H9 (cell line): Measurements from ENCODE around the gene FYCO1. TPM values are rescaled to one million over a fixed set of nuclear protein-coding genes. Genes with fewer than 3 reads are reported as not detected.

Experiments
- DNase-seq: peaks from one replicate; pipeline ENCODE4 v3.0.0-alpha.2; 2017
- H2AFZ ChIP-seq: one replicate; pipeline ENCODE4 v1.6.1; 2013; ENCODE audit warnings: mild to moderate bottlenecking, low read length, control low read depth, moderate library complexity
- H2AK5ac ChIP-seq: 2 replicates; pipeline ENCODE4 v1.6.1; 2013; ENCODE audit warnings: low read length, control low read depth, mixed read lengths; ENCODE audit not compliant: insufficient read length
- H2BK120ac ChIP-seq: one replicate; pipeline ENCODE4 v1.6.1; 2013; ENCODE audit warnings: low read depth, mild to moderate bottlenecking, low read length, control low read depth, inconsistent platforms; ENCODE audit not compliant: poor library complexity, severe bottlenecking
- H2BK12ac ChIP-seq: 2 replicates; pipeline ENCODE4 v1.6.1; 2013; ENCODE audit warnings: low read length, control low read depth, mixed read lengths, low read depth; ENCODE audit not compliant: insufficient read length
- H2BK15ac ChIP-seq: 2 replicates; pipeline ENCODE4 v1.6.1; 2013; ENCODE audit warnings: low read depth, low read length, control low read depth
- H2BK20ac ChIP-seq: one replicate; pipeline ENCODE4 v1.6.1; 2013; ENCODE audit warnings: low read depth, mild to moderate bottlenecking, low read length, control low read depth, inconsistent platforms; ENCODE audit not compliant: poor library complexity, severe bottlenecking
- H2BK5ac ChIP-seq: 2 replicates; pipeline ENCODE4 v1.6.1; 2013; ENCODE audit warnings: low read length, control low read depth, mixed read lengths; ENCODE audit not compliant: insufficient read length
- H3K14ac ChIP-seq: 2 replicates; pipeline ENCODE4 v1.6.1; 2013; ENCODE audit warnings: low read length, control low read depth; ENCODE audit not compliant: insufficient read depth
- H3K18ac ChIP-seq: 2 replicates; pipeline ENCODE4 v1.6.1; 2013; ENCODE audit warnings: low read depth, mild to moderate bottlenecking, mixed read lengths, low read length, control low read depth; ENCODE audit not compliant: insufficient read length
- H3K23ac ChIP-seq: 2 replicates; pipeline ENCODE4 v1.6.1; 2013; ENCODE audit warnings: low read length, control low read depth, mixed read lengths, low read depth; ENCODE audit not compliant: insufficient read length
- H3K23me2 ChIP-seq: 2 replicates; pipeline ENCODE4 v1.6.1; 2013; ENCODE audit warnings: low read depth, mild to moderate bottlenecking, mixed read lengths, low read length, control low read depth; ENCODE audit not compliant: insufficient read length, poor library complexity, severe bottlenecking
- H3K27ac ChIP-seq: 2 replicates; pipeline ENCODE4 v1.5.1; 2013; ENCODE audit warnings: low read length, control low read depth, mixed read lengths, low read depth; ENCODE audit not compliant: insufficient read length
- H3K27me3 ChIP-seq: 2 replicates; pipeline ENCODE4 v1.6.1; 2013; ENCODE audit warnings: low read length, control low read depth, inconsistent platforms; ENCODE audit not compliant: insufficient read depth
- H3K4ac ChIP-seq: 2 replicates; pipeline ENCODE4 v1.6.1; 2013; ENCODE audit warnings: low read depth, mild to moderate bottlenecking, control low read depth, inconsistent platforms, low read length, moderate library complexity
- H3K4me1 ChIP-seq: 2 replicates; pipeline ENCODE4 v1.6.1; 2013; ENCODE audit warnings: low read length, control low read depth, inconsistent platforms; ENCODE audit not compliant: insufficient read depth
- H3K4me2 ChIP-seq: 2 replicates; pipeline ENCODE4 v1.6.1; 2013; ENCODE audit warnings: low read length, control low read depth, mixed read lengths; ENCODE audit not compliant: insufficient read length, insufficient read depth
- H3K56ac ChIP-seq: 2 replicates; pipeline ENCODE4 v1.6.1; 2013; ENCODE audit warnings: low read depth, mild to moderate bottlenecking, mixed read lengths, low read length, control low read depth; ENCODE audit not compliant: insufficient read length
- H3K79me1 ChIP-seq: 2 replicates; pipeline ENCODE4 v1.6.1; 2013; ENCODE audit warnings: low read depth, mild to moderate bottlenecking, moderate library complexity, low read length, control low read depth, inconsistent platforms; ENCODE audit not compliant: insufficient read depth, poor library complexity, severe bottlenecking
- H3K79me2 ChIP-seq: 2 replicates; pipeline ENCODE4 v1.6.1; 2013; ENCODE audit warnings: low read length, control low read depth, inconsistent platforms; ENCODE audit not compliant: insufficient read depth
- H3K9ac ChIP-seq: 2 replicates; pipeline ENCODE4 v1.6.1; 2013; ENCODE audit warnings: low read length, control low read depth, mixed read lengths; ENCODE audit not compliant: insufficient read length; ENCODE audit errors: extremely low read depth
- H3K9me3 ChIP-seq: one replicate; pipeline ENCODE4 v1.6.1; 2013; ENCODE audit warnings: low read depth, low read length, inconsistent platforms; ENCODE audit not compliant: control insufficient read depth
- H3T11ph ChIP-seq: one replicate; pipeline ENCODE4 v1.6.1; 2013; ENCODE audit warnings: mild to moderate bottlenecking, low read length, control low read depth, inconsistent platforms
- H4K20me1 ChIP-seq: one replicate; pipeline ENCODE4 v1.6.1; 2013; ENCODE audit not compliant: control insufficient read depth, insufficient read length, insufficient read depth
- H4K5ac ChIP-seq: 2 replicates; pipeline ENCODE4 v1.6.1; 2013; ENCODE audit warnings: low read depth, mild to moderate bottlenecking, mixed read lengths, low read length, control low read depth; ENCODE audit not compliant: insufficient read length
- H4K8ac ChIP-seq: replicated peaks from 2 replicates; pipeline ENCODE4 v1.6.1; 2013; ENCODE audit warnings: low read length, control low read depth, mixed read lengths, low read depth; ENCODE audit not compliant: insufficient read length
- H4K91ac ChIP-seq: 2 replicates; pipeline ENCODE4 v1.6.1; 2013; ENCODE audit warnings: low read depth, mild to moderate bottlenecking, moderate library complexity, mixed read lengths, low read length, control low read depth; ENCODE audit not compliant: insufficient read length
- H3K27ac Mint-ChIP-seq, 3 experiments: 2 replicates in 2 of 3; 3 replicates in 1 of 3; pipeline ENCODE4 v1.8.0; 2020 to 2021; ENCODE audit warnings: mixed read lengths in 3 of 3, mild to moderate bottlenecking in 1 of 3, moderate library complexity in 1 of 3
- H3K27me3 Mint-ChIP-seq: 2 replicates; pipeline ENCODE4 v1.8.0; 2021; ENCODE audit warnings: low read depth, mild to moderate bottlenecking, moderate library complexity, mixed read lengths
- H3K36me3 Mint-ChIP-seq, 3 experiments: 2 replicates in 2 of 3; 3 replicates in 1 of 3; pipeline ENCODE4 v1.8.0; 2020 to 2021; ENCODE audit warnings: low read depth in 3 of 3, mixed read lengths in 3 of 3; ENCODE audit not compliant: insufficient read depth in 1 of 3
- H3K4me1 Mint-ChIP-seq, 2 experiments: 2 replicates each; pipeline ENCODE4 v1.8.0; 2020; ENCODE audit warnings: mixed read lengths in 2 of 2
- H3K4me3 Mint-ChIP-seq, 2 experiments: 2 replicates in 1 of 2; 3 replicates in 1 of 2; pipeline ENCODE4 v1.8.0; 2020 to 2021; ENCODE audit warnings: mild to moderate bottlenecking in 2 of 2, mixed read lengths in 2 of 2, moderate library complexity in 1 of 2
- H3K9me3 Mint-ChIP-seq, 2 experiments: 2 replicates in 1 of 2; 3 replicates in 1 of 2; pipeline ENCODE4 v1.8.0; 2020; ENCODE audit warnings: mild to moderate bottlenecking in 2 of 2, mixed read lengths in 2 of 2, moderate library complexity in 1 of 2
- WGBS: extraction: QIAGEN DNeasy Blood & Tissue Kit; methylation state at CpG from one replicate; pipeline ENCODE4 v1.1.7; 2013; ENCODE audit warnings: missing lambda C conversion rate, low lambda C conversion rate, mixed read lengths; ENCODE audit not compliant: insufficient read length; ENCODE audit errors: extremely low coverage; 5-methylcytosine and 5-hydroxymethylcytosine counted together
- total RNA-seq: library from RNA; stranded (reverse); gene quantifications from 2 replicates; pipeline ENCODE4 v1.2.1, GENCODE V29; 2021
- TF ChIP-seq, protein P1 (sequence below): fragments of 200-600 bp; sonication (generic); conservative IDR thresholded peaks from 3 replicates; pipeline ENCODE4 v1.8.0; 2021; ENCODE audit warnings: antibody characterized with exemption, mild to moderate bottlenecking

The FYCO1 gene
- total RNA-seq, 1 experiment from 2014 or later = 10.4 TPM

GRCh38 chr3:45885979-45886705 is 109.5 kb downstream of the FYCO1 start, which contains the start of gene CCR9:
Gene CCR9 (plus strand): TSS chr3:45886543. CDS start chr3:45894934, 8,391 bp downstream.
- Histone ChIP-seq H4K20me1 (no peaks in the 10 kb centered on the region), H3K9ac (no peak within 1 kb of the TSS), H2AK5ac (no peak within 1 kb of the TSS), H3K9me3 (no peaks in the 10 kb centered on the region), H3K27me3 (no peaks in the 10 kb centered on the region), H2BK20ac (no peak within 1 kb of the TSS), H3K14ac (no peak within 1 kb of the TSS; the same call in 1 of the 2 replicates), H3K79me1 (no peaks in the 10 kb centered on the region), H4K5ac (no peak within 1 kb of the TSS), H3K4me2 (no peak within 1 kb of the TSS), H2BK12ac (no peak within 1 kb of the TSS), H2AFZ (no peak within 1 kb of the TSS), H2BK120ac (no peak within 1 kb of the TSS), H4K91ac (no peak within 1 kb of the TSS), H3K23ac (no peak within 1 kb of the TSS), H3K23me2 (no peaks in the 10 kb centered on the region), H4K8ac (no peak within 1 kb of the TSS), H3T11ph (no peak within 1 kb of the TSS), H3K56ac (no peak within 1 kb of the TSS), H3K4ac (no peak within 1 kb of the TSS), H3K18ac (no peak within 1 kb of the TSS), H3K79me2 (no peaks in the 10 kb centered on the region), H2BK5ac (no peak within 1 kb of the TSS), H2BK15ac (no peak within 1 kb of the TSS), H3K27ac (no peak within 1 kb of the TSS), H3K4me1 (no peaks in the 10 kb centered on the region)
- Mint-ChIP-seq H3K4me1 (peaks cover 9 to 10% of the 10 kb centered on the region in 2 experiments), H3K9me3 (no peaks in the 10 kb centered on the region), H3K4me3 (no peak within 1 kb of the TSS), H3K27me3 (peaks cover 10% of the 10 kb centered on the region), H3K36me3 (no peaks in the 10 kb centered on the region), H3K27ac (peak within 1 kb of the TSS in 1 of 3 experiments; percentile 14; a peak in 2 of 7 replicates)
- TF ChIP-seq, protein P1, sequence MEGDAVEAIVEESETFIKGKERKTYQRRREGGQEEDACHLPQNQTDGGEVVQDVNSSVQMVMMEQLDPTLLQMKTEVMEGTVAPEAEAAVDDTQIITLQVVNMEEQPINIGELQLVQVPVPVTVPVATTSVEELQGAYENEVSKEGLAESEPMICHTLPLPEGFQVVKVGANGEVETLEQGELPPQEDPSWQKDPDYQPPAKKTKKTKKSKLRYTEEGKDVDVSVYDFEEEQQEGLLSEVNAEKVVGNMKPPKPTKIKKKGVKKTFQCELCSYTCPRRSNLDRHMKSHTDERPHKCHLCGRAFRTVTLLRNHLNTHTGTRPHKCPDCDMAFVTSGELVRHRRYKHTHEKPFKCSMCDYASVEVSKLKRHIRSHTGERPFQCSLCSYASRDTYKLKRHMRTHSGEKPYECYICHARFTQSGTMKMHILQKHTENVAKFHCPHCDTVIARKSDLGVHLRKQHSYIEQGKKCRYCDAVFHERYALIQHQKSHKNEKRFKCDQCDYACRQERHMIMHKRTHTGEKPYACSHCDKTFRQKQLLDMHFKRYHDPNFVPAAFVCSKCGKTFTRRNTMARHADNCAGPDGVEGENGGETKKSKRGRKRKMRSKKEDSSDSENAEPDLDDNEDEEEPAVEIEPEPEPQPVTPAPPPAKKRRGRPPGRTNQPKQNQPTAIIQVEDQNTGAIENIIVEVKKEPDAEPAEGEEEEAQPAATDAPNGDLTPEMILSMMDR = no peak
- DNase-seq = no peak
- WGBS = no CpG with 5 or more reads among the region's 9 CpGs
